Astrocyte of the cerebellum (primary cell): ENCODE results near the gene DMD.

Source experiments
- DNase-seq: peaks from one replicate; pipeline ENCODE4 v3.0.0-alpha.2; 2011; ENCODE audit warnings: low read depth
- H3K4me3 ChIP-seq: 2 replicates; pipeline ENCODE4 v1.5.1; 2011; ENCODE audit warnings: mild to moderate bottlenecking, low read depth, low read length, moderate library complexity
- in situ Hi-C: cut with HindIII; loops from 2 replicates; pipeline ENCODE4 v1.10.0; 2017; ENCODE audit warnings: low sequenced_read_pairs
- TF ChIP-seq, protein P1 (sequence below): IDR thresholded peaks from 2 replicates; pipeline ENCODE4 v1.5.1; 2012; ENCODE audit warnings: low read length, low read depth, moderate library complexity, mild to moderate bottlenecking; ENCODE audit errors: missing control alignments

The DMD gene

GRCh38 chrX:31929366-31929765 lies 1282.0 kb downstream of the DMD start:
- TF ChIP-seq, protein P1, sequence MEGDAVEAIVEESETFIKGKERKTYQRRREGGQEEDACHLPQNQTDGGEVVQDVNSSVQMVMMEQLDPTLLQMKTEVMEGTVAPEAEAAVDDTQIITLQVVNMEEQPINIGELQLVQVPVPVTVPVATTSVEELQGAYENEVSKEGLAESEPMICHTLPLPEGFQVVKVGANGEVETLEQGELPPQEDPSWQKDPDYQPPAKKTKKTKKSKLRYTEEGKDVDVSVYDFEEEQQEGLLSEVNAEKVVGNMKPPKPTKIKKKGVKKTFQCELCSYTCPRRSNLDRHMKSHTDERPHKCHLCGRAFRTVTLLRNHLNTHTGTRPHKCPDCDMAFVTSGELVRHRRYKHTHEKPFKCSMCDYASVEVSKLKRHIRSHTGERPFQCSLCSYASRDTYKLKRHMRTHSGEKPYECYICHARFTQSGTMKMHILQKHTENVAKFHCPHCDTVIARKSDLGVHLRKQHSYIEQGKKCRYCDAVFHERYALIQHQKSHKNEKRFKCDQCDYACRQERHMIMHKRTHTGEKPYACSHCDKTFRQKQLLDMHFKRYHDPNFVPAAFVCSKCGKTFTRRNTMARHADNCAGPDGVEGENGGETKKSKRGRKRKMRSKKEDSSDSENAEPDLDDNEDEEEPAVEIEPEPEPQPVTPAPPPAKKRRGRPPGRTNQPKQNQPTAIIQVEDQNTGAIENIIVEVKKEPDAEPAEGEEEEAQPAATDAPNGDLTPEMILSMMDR, result no peak
- no peak for DNase-seq
- no peak overlapping the region for H3K4me3 ChIP-seq
- in situ Hi-C loops, result no loop called here

DNA sequence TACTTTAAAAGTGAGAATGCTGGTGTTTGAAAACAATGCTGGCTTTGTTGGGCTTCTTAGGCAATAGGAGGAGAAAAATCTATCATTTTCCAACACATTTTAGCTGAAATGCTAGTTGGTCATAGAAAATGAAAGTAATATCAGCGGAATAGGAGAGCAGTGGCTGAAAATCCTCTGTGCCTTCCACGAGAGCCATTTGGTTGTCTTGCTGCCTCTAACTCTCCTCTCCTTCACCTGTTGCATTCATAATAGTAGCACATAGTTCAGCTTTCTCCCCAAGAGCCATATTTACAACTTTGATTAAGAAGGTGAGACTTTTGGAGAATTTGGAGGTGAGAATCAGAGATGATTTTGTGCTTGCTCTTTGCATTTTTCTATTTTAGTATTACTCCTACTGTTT lies 1290.1 kb downstream of the DMD start:
- DNase-seq, result no peak
- TF ChIP-seq, protein P1, result no peak
- in situ Hi-C loops, result no loop called here
- no peak overlapping the region for H3K4me3 ChIP-seq

DNA sequence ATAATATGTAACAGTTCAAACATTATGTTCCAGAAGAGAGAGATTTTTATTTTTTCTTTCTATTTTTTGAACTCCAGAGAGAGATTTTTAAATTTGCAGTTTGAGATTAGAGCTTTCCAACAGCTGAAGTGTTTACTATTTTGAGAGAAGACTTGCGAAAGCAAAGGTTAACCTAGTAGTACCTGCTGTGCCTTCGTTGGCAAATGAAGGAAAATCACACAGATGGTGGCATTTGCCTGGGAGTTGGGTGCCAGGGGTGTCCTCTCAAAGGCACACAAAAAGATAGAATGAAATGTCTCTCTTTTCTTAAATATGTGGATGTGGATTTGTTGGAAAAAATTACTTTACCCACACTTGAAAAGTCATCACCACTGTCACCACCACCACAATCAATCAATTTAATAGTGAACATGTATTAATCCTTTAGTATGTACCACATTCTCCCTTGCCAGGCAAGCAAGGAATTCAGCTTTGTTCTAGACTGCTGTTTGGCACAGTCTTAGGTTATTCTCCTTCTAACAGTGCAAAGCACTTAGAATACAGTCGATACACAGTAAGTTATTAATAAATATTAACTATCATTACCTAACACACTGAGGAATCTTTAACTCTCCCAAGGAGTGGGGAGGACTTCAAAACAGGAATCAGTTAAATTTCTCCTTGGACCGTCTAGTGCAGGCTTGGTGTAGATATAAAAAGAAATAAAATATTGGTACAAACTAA lies 1301.3 kb downstream of the DMD start:
- no peak overlapping the region for H3K4me3 ChIP-seq
- in situ Hi-C loops, result no loop called here
- DNase-seq, result no peak
- TF ChIP-seq, protein P1, result no peak

GRCh38 chrX:31894152-31894551 lies 1317.2 kb downstream of the DMD start:
- in situ Hi-C loops, result no loop called here

DNA sequence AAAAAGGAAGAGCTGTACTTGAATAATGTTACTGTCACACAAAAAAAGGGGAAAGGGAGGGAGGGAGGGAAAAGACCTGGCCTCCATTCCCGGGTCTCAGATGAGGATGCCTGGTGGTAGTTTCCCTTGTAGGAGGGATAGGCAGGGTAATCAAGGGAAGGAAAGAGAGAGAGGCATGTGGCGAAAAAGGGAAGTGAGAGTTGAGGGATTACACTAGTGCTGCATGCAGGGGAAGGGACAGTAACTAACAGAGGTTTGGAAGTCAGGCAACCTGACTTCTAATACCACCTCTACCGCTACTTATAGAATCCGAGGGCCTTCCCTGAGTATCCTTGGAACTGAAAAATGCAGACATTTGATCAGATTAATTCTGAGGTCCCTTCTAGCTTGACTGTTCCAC lies 1317.8 kb downstream of the DMD start:
- TF ChIP-seq, protein P1, result no peak
- in situ Hi-C loops, result no loop called here
- no peak for DNase-seq
- no peak overlapping the region for H3K4me3 ChIP-seq

More at GRCh38 chrX:31894152-31894551, 1317.2 kb downstream of the DMD start:
- no peak overlapping the region for H3K4me3 ChIP-seq
- TF ChIP-seq, protein P1, result no peak
- no peak for DNase-seq

DNA sequence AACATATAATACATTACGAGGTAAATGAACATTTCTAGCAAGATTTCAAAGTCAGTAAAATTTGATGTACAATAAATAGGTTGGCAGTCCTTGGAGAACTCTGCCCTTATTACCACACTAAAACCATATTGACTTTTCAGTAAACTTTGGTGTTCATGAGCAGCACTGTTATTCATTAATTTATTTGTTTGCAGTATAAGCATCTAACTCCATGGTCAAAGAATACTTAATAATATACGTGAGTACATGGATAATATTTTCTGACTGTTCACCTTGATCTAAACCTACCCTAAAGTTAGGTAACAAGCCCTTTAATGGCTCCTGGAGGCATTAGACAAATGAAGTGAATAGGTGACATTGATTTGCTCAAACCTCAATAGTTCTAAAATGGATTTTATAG lies 1322.3 kb downstream of the DMD start:
- H3K4me3 ChIP-seq, result no peak overlapping the region
- DNase-seq, result no peak
- in situ Hi-C loops, result no loop called here
- TF ChIP-seq, protein P1, result no peak
